Spleen (tissue), 7 donors: ENCODE results near the gene CDH13.

Source experiments
- CTCF ChIP-seq, 11 experiments: fragments of 200-600 bp in 7 of 11; fragments of 450-650 bp in 4 of 11; sonication (generic) in 4 of 11; IDR thresholded peaks in 8 of 11; conservative IDR thresholded peaks in 3 of 11; 1 replicate in 7 of 11; 2 replicates in 4 of 11; pipeline versions ENCODE4 v1.4.0 to v1.8.0; 2016 to 2021; ENCODE audit warnings: antibody characterized with exemption in 11 of 11, inconsistent platforms in 4 of 11, mild to moderate bottlenecking in 1 of 11
- POLR2AphosphoS5 ChIP-seq, 3 donors: sonication (generic); formaldehyde crosslinking; IDR thresholded peaks; one replicate each; pipeline ENCODE4 v1.5.1; 2017; ENCODE audit warnings: antibody characterized with exemption in 3 of 3
- donor health status: DM: no; HTN: no; CAD: no; lungs with moderate emphysema.
- donor health status: DM: no; HTN: no; CAD: no.
- donor health status: DM: no; HTN: no; CAD: no.

- TF ChIP-seq CTCF (IDR thresholded peaks at IDR 0.05 in 8 of 11, conservative IDR thresholded peaks at IDR 0.05 in 3 of 11): no peak
- TF ChIP-seq POLR2AphosphoS5 (IDR thresholded peaks at IDR 0.05): no peak
Measured at GRCh38 chr16:83458612-83459011, 831.8 kb downstream of the CDH13 start.
